Activated CD8-positive, alpha-beta memory T cell treated with anti-CD3 and anti-CD28 coated beads for 36 hours (primary cell): ENCODE results near the gene LRRC3. TPM values are rescaled to one million over a fixed set of nuclear protein-coding genes. Genes with fewer than 3 reads are reported as not detected.

Experiments
- CTCF ChIA-PET: fragments of 350-600 bp; sonication (Branson Sonifier 250); formaldehyde crosslinking; loops from one replicate; lab custom pipeline; 2021; ENCODE audit warnings: antibody characterized with exemption; lab: Charles Lee
- POLR2A ChIA-PET: fragments of 350-600 bp; sonication (Branson Sonifier 250); formaldehyde crosslinking; loops from one replicate; lab custom pipeline; 2021; ENCODE audit warnings: antibody characterized with exemption; lab: Charles Lee
- total RNA-seq, 2 experiments: library from RNA; stranded (reverse); gene quantifications; one replicate each; pipeline ENCODE4 v1.2.3, GENCODE V29; 2021

The LRRC3 gene
- total RNA-seq, 2 experiments from 2014 or later: 1.0 TPM

DNA sequence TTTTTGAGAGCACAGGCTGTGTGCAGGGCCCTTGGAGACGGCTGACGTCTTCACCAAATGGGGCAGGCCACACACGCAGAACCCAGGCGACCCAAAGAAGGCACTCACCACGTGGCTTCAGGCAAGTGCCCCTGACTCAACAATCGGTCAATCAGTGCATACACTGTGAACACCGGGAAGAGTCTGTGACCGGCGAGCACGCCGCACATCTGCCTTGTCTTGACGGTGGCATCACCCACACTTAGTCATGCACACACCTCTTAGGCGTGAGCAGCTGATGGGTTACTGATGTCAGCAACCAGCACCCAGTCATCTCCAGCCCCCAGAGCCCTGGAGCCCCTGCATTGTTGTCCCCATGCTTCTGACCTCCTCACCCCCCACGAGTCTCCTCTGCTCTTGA lies 4.9 kb upstream of the LRRC3 start:
- ChIA-PET POLR2A (no interaction called here), CTCF (no interaction called here)

DNA sequence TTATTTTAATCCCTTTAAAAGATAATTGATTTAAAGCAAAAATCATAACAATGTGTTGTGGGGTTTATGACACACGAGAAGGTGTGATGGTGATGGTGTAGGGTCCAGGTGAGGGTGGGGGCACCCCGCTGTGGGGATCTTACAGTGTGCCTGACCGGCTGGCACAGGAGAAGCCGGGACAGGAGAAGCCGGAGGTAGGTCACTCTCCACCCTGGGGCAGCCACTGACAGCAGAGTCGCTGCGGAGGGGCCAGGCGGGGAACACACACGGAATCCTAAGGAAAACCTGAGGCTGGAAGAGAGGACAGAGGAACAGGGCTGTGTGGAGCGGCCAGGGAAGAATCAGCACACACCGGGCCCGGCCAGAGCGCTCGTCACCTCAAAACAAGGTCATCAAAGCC lies 4.3 kb upstream of the LRRC3 start:
- ChIA-PET CTCF (no interaction called here), POLR2A (no interaction called here)

DNA sequence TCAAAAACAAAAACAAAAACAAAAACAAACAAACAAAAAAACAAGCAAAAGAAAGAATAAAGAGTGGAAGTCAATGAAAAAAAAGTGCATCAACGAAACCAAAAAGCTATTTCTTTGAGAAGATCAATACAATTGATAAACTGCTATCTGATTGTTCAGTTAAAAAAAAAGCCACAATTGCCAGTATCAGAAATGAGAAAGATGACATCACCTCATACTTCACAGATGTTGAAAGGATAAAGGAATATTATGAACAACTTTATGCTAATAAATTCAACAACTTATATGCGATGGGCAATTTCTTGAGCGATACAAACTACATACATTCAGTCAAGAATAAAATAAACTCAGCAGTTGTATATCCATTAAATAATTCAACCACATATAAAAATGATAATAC lies 2.2 kb upstream of the LRRC3 start:
- POLR2A ChIA-PET: no interaction called here

DNA sequence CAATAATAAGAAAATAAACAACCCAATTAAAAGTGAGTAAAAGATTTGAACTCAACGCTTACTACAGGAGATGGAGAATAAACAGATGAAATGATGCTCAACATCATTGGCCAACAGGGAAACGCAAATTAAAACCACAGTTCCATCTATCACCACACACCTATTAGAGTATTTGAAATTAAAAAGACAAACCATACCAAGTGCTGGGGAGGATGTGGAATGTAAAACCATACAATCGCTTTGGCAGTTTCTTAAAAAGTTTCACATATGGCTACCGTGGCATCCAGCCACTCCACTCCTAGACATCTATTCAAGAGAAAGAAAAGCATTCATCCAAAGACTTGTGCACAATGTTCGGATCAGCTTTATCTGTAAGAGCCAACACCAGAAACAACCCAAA lies 1.3 kb upstream of the LRRC3 start:
- POLR2A ChIA-PET: interaction anchor here (0.9 kb wide), 1 partner anchor 113 kb away, joined by 3 read pairs; no protein-coding TSS in a partner anchor
- CTCF ChIA-PET: no interaction called here

More for the DNA sequence above, 2.2 kb upstream of the LRRC3 start:
- CTCF ChIA-PET: no interaction called here

DNA sequence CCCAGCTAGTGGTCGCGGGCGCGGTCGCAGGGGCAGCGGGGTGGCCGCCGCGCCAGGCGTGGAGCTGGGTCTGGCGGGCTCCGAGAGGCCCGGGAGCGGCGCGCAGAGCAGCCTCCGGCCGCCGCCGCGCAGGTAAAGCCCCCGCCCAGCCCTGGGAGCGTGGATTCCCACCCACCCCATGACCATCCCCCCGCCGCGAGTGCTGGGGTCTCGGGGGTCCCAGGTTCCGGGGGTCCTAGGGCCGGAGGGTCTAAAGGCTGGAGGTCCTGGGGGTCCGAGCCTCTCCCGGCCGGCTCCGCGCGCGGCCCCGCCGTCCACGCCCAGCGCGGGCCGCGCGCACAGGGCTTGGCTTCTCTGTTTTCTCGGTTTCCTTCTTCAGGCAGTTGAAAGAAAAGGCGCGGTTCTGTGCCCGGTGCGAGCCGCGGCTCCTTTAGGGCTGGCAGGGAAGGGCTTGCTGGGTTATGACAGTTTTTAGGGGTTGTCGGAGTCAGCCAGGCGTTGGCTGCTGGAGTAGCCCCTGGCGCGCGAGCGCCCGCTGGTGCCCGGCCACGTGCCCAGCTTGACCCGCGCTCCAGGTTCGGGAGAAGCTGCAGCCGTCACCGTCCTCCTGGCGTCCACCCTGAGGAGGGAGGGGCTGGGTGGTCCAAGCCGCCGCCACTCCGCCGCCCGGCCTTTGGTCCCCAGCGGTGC lies 359 bp downstream of the LRRC3 start:
- ChIA-PET POLR2A (no interaction called here), CTCF (interaction anchor here (0.9 to 1.5 kb wide), 2 partner anchors 102 to 117 kb away, joined by 3 to 5 read pairs; partner anchors contain the start of genes CFAP410 and TRPM2)

DNA sequence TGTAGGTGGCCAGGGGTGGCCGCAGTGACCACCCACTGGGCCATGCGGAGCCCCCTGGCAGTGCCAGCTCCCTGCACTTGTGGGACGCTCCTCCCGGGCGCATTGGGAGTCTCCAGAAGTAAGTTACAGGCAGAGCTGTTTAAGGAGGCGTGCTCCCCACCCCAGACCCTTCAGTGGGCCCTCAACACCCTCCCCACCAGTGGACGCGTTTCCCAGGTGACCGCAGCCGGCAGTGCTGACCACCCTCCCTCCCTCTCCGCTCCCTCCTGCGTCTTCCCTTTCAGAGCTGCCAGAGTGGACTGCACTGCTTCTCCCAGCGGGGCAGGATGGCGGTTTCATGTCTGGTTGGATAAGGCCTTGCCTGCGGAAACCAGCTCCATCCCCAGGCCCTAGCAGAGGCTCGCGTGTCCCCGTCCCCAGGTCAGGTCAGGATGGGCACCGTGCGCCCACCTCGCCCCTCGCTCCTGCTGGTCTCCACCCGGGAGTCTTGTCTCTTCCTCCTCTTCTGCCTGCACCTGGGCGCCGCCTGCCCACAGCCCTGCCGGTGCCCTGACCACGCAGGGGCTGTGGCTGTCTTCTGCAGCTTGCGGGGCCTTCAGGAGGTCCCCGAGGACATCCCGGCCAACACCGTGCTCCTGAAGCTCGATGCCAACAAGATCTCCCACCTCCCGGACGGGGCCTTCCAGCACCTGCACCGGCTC lies 1.1 kb downstream of the LRRC3 start:
- ChIA-PET CTCF (interaction anchor here (0.9 to 1.5 kb wide), 3 partner anchors 31 to 118 kb away, joined by 3 to 5 read pairs (median 3); partner anchors contain the start of genes CFAP410 and TRPM2), POLR2A (no interaction called here)

DNA sequence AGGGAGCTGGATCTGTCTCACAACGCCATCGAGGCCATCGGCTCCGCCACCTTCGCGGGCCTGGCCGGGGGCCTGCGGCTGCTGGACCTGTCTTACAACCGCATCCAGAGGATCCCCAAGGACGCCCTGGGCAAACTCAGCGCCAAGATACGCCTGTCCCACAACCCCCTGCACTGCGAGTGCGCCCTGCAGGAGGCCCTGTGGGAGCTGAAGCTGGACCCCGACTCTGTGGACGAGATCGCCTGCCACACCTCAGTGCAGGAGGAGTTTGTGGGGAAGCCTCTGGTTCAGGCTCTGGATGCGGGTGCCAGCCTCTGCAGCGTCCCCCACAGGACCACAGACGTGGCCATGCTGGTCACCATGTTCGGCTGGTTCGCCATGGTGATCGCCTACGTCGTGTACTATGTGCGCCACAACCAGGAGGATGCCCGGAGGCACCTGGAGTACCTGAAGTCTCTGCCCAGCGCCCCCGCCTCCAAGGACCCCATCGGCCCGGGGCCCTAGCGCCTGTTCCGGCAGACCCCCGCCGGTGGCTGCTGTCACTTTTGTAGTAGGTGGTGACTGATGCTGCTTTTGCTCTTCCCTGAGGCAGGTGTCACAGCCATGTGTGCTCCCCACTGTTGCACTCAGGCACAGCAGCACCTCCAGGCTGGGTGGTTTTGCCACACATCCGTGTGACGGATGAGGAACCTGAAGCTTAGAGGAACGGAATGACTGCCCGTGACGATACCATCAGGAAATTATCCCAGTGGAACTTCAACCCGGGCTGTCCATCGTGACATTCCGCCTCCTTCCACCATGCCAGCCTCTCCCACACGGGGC lies 1.8 kb downstream of the LRRC3 start:
- CTCF ChIA-PET: interaction anchor here (1.1 to 1.6 kb wide), 2 partner anchors 31 to 153 kb away, joined by 3 read pairs; no protein-coding TSS in a partner anchor
- POLR2A ChIA-PET: no interaction called here

DNA sequence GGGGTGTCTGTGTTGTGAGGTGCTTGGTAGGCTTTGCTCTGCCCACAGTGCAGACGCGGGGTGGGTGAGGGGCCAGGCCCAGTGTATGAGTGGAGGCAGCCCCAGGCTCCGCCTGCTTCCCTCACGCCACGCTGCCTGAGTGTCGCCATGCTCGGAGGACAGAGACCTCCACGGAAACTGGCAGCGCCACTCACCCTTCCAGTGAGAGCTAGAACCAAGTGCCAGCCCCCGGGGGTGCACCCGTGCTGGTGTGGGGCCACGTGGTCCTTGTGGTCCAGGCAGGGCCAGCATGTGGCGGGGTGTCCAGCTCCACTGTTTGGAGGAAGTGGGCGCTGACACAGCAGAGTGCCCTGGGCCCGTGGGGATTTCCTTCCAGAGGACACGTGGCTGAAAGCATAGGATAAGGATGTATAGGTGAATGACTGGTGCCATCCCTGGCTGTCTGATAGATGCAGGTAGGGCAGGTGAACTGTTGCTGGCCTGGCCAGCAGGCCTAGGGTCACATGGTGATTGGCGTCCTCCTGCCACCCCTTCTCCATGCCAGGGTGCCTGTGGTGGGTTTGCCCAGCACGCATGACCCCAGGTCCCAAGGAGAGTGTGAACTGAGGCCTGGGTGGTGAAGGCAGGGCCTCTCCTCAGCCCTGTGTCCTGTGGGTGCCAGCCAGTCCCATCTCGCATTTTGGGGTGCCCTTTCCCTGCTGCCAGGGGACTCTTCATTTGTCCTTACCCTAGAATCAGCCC lies 3.8 kb downstream of the LRRC3 start:
- CTCF ChIA-PET: no interaction called here
- POLR2A ChIA-PET: no interaction called here

DNA sequence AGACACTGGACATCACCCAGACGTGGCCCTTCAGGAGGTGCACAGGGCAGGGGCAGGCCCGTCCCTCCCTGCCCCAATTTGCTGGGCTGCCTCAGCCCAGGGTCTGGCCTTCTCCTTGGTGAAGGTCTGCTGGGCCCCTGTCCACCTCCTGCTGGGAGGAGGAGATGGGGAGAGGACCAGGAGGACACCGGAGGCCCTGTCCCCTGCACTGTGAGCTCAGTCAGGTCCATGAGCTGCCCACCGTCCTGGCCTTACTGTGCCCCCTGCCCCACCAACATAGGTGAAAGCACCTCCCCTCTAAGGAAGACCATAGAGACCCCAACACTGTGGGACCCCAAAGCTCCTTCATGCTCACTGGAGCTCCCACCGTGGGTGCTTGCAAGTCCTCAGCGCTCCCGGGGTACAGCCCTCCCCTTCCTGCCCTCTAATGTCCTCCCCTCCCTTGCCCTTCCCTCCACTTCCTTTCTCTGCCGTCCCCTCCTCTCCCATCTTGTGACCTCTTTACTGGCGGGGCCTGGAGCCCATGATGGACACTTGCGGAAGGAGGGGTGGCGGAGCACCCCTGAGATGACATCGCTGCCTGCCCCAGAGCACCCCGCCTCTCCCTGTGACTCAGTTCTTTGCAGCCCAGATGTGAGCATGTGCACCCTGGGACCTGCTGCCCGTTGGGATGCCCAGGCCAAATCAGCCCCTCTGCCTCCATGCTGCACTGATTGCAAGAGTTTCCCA lies 4.6 kb downstream of the LRRC3 start:
- POLR2A ChIA-PET: no interaction called here
- CTCF ChIA-PET: no interaction called here

DNA sequence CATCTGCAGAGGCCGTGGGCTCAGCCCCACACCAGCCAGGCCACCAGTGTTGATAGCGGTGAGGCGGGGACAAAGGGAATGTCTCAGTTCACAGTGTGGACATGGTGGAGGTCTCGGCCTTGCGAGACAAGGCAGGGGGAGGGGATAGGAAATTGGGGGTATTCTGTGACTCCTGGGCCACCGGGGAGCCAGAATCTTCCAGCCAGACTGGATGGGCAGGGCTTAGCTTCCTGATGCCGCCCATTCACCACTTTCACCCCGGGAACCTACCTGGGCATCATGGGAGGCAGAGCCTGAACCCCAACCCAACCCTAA lies 5.1 kb downstream of the LRRC3 start:
- CTCF ChIA-PET: no interaction called here
- POLR2A ChIA-PET: no interaction called here

DNA sequence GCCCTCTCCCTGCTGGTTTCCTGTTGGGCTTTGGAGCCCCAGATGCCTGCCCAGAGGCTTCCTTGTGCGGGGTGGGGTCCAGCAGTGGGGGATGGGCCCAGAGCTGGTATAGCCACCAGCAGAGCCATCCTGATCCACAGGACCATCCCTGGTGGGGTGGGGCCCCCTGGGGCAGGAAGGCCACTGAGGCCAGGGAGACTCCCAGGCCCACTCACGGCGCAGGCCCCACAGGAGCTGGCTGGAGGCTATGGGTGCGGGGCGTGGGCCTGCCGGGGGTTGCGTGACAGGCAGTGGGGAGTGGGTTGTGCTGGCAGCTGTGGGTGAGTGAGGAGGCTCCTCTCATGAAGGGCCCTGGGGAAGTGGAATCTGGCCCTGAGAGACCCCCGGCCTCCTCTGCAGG lies 5.7 kb downstream of the LRRC3 start:
- ChIA-PET POLR2A (no interaction called here), CTCF (no interaction called here)

DNA sequence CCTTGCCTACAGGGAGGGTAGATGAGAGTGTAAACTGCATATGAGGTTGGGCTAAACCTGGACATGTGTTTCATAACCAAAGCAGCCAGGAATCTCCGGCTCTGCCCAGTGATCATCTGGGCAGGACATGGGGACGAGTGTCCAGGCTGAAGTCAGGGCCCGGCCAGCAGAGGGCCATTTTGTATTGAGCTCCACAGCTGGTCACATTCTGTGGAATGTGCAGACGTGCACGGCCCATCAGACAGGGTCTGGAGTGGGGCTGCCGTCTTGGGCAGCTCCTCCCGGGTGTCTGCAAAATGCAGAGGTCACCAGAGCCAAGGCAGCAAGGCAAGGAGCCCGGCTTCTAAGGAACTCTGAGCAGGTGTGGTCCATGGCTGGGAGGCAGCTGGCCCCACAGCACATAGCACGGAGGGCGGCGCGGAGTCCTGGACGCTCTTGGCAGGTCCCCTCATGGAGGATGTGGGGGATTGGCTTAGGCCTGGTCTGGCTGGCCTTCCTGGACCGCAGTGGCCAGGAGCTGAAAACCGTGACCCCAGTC lies 6.2 kb downstream of the LRRC3 start:
- ChIA-PET POLR2A (no interaction called here), CTCF (no interaction called here)

DNA sequence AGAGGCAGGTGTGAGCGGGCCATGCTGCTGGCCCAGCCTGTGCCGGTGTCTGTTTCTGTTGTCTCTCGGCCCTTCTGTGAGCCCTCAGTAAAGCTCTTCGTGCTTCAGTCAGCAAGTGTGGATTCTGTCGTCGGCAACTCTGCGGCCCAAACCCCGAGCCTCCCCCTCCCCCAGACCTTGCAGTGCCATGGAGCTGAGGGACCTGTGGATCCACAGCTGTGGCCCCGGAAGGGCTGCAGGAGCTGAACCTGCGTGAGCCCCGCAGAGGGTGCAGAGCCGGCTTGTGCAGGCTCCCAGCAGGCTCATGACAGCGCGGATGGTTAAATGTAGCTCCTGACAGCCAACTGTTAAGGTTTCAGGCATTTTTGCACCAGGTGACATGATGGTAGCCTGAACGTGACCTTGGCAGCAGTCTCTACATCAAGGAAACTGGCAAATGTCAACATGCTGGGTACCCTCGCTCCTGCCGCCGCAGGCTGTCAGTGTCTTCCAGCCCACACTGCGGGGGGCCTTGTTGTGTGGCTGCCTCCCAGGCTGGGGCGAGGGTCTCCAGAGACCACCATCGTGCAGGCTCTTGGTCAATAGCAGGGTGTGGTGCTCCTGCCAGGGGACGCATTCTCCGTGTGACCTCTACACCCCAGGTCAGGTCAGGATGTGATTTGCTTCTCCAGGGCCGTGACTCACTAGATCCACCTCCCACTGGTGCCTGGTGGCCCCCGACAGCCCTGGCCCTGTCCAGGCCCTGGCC lies 7.0 kb downstream of the LRRC3 start:
- ChIA-PET CTCF (no interaction called here), POLR2A (no interaction called here)

DNA sequence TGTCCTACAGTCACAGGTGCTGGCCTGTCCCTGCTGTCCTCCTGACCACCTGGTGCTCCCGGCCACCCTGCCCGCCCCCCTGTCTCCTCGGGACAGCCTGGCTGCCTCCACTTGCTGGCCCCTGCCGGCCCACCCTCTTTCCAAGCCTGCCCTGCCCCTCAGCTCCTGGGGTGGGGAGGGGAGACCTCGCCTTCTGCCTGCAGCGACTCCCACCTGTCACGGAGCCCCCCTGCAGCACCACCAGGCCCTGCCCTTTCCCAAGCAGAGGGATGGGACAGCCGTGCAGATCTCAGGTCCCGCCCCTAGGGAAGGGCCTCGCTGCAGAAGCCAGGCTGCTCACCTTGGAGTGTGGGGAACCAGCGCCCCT lies 7.5 kb downstream of the LRRC3 start:
- ChIA-PET CTCF (no interaction called here), POLR2A (no interaction called here)

DNA sequence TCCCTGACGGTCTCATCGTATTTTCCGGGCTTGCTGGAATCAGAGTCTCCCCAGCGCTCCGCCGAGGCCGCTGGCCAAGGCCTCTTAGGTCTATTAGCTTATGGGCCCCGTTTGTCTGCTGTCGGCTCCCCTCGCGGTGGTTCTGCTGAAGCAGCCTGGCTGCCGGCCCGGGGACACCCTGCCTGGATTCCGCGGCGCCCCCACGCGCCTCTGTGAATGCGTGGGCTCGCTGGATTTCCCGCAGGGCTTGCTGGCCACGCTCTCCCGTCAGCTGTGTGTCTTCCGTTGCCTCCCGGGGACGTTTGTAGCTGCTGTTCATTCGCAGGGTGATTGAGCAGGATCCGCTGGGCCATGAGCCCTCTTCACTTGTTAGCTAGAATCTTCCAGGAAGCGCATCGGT lies 8.4 kb downstream of the LRRC3 start:
- ChIA-PET CTCF (no interaction called here), POLR2A (no interaction called here)

DNA sequence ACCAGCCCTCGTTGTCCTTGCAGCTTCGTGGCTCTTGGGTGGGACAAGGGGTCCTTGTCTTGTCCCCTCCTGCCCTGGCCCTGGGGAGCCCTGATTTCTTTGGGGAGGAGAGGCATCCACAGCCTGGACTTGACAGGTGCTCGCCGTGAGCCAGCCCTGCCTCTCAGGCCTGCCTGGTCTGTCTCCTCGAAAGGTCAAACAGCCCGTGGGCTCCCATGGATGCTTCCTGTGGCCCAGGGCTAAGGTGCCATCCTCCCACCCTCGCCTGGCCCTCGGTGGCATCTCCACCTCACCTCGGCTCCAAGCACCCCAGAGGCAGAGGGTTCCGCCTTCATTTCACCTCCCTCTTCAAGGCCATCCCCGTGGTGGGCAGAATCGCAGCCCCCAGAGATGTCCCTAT lies 9.0 kb downstream of the LRRC3 start:
- POLR2A ChIA-PET: no interaction called here
- CTCF ChIA-PET: no interaction called here

DNA sequence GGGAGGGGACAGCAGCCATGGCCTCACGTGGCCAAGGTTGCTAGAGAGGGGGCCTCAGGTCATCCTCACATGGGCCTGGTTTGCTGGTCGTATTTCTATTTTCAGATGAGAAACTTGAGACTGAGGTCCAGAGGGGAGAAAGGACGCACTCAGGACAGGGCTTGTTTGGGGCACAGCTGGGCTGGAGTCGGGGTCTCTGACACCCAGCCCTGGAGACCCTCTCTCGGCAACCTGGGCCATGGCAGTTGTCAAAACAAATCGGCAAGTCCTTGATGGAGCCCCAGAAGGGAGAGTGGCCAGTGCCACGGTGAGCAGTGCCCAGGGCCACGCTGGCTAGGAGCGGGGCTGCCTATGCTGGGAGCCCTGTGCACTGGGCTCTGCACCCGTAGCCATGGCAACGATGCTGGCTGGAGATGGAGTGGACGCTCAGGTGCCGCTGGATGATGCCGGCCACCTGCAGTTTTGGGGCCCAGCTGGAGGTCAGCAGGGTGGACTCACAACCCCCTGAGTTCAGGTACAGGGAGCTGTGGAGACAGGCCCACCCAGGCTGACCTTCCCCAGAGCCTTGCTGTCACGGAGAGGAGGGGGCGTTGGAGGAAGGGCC lies 11.1 kb downstream of the LRRC3 start:
- ChIA-PET CTCF (no interaction called here), POLR2A (no interaction called here)
